IMR-90 (cell line): Measurements from ENCODE around the gene HYKK. TPM values are rescaled to one million over a fixed set of nuclear protein-coding genes. Genes with fewer than 3 reads are reported as not detected.

ENCODE experiments used
- ATAC-seq: fragments of 200-7000 bp; cut with Tn5 transposase; 2 replicates; pipeline ENCODE4 v1.9.1; 2020; ENCODE audit warnings: low read depth, mild to moderate bottlenecking, moderate library complexity
- BruUV-seq: library from RNA; stranded (reverse); fragments of 400-500 nt; replicated peaks from 2 replicates; lab custom pipeline; 2021; lab: Mats Ljungman, UMichigan
- CTCF ChIA-PET: fragments of 300-600 bp; formaldehyde crosslinking; extraction: SDS; loops from one replicate; lab custom pipeline; 2021; ENCODE audit warnings: antibody characterized with exemption; lab: Yijun Ruan, JAX
- POLR2A ChIA-PET: fragments of 300-600 bp; sonication (Branson Sonifier 250); formaldehyde crosslinking; loops from one replicate; lab custom pipeline; 2022; ENCODE audit warnings: antibody characterized with exemption; ENCODE audit not compliant: unreplicated experiment; lab: Charles Lee
- DNase-seq: peaks from one replicate; pipeline ENCODE4 v3.0.0; 2013
- H2AFZ ChIP-seq: replicated peaks from 2 replicates; pipeline ENCODE3; 2013; ENCODE audit warnings: low read length, mild to moderate bottlenecking; ENCODE audit not compliant: poor library complexity
- H2AK5ac ChIP-seq: 2 replicates; pipeline ENCODE4 v1.6.1; 2013; ENCODE audit warnings: low read depth, low read length, inconsistent platforms
- H2AK9ac ChIP-seq: replicated peaks from 2 replicates; pipeline ENCODE3; 2013; ENCODE audit warnings: mild to moderate bottlenecking, low read depth, low read length, moderate library complexity; ENCODE audit not compliant: poor library complexity
- H2BK120ac ChIP-seq: 2 replicates; pipeline ENCODE4 v1.6.1; 2013; ENCODE audit warnings: low read depth, low read length, inconsistent platforms
- H2BK15ac ChIP-seq: 3 replicates; pipeline ENCODE4 v1.6.1; 2013; ENCODE audit warnings: low read depth, low read length, inconsistent platforms
- H2BK20ac ChIP-seq: 2 replicates; pipeline ENCODE4 v1.6.1; 2013; ENCODE audit warnings: low read depth, mild to moderate bottlenecking, inconsistent platforms, low read length, moderate library complexity
- H2BK5ac ChIP-seq: 2 replicates; pipeline ENCODE4 v1.6.1; 2013; ENCODE audit warnings: mild to moderate bottlenecking, low read depth, low read length, inconsistent platforms; ENCODE audit not compliant: poor library complexity, severe bottlenecking
- H3K14ac ChIP-seq: replicated peaks from 2 replicates; pipeline ENCODE4 v1.6.1; 2013; ENCODE audit warnings: low read depth, low read length, inconsistent platforms
- H3K18ac ChIP-seq: 2 replicates; pipeline ENCODE4 v1.6.1; 2013; ENCODE audit warnings: low read depth, low read length, control low read depth
- H3K23ac ChIP-seq: 2 replicates; pipeline ENCODE4 v1.6.1; 2013; ENCODE audit warnings: low read depth, low read length, inconsistent platforms
- H3K27ac ChIP-seq: 2 replicates; pipeline ENCODE4 v1.5.1; 2013; ENCODE audit warnings: mild to moderate bottlenecking, control low read depth, low read length; ENCODE audit not compliant: insufficient read depth
- H3K27me3 ChIP-seq: 2 replicates; pipeline ENCODE4 v1.6.1; 2013; ENCODE audit warnings: low read length; ENCODE audit not compliant: control insufficient read depth, insufficient read depth
- H3K36me3 ChIP-seq: 2 replicates; pipeline ENCODE4 v1.6.1; 2013; ENCODE audit warnings: low read length, mixed read lengths; ENCODE audit not compliant: control insufficient read depth, insufficient read depth
- H3K4ac ChIP-seq: 2 replicates; pipeline ENCODE4 v1.6.1; 2013; ENCODE audit warnings: low read depth, low read length, inconsistent platforms
- H3K4me1 ChIP-seq: 2 replicates; pipeline ENCODE4 v1.6.1; 2013; ENCODE audit warnings: low read length, mixed read lengths; ENCODE audit not compliant: control insufficient read depth, insufficient read depth
- H3K4me2 ChIP-seq: 2 replicates; pipeline ENCODE4 v1.6.1; 2013; ENCODE audit warnings: low read depth, mild to moderate bottlenecking, control low read depth, low read length, moderate library complexity
- H3K4me3 ChIP-seq: 2 replicates; pipeline ENCODE4 v1.5.1; 2013; ENCODE audit warnings: low read depth, mild to moderate bottlenecking, control low read depth, low read length, moderate library complexity; ENCODE audit not compliant: insufficient read depth
- H3K56ac ChIP-seq: 2 replicates; pipeline ENCODE4 v1.6.1; 2013; ENCODE audit warnings: low read length, inconsistent platforms; ENCODE audit not compliant: insufficient read depth; ENCODE audit errors: extremely low read depth
- H3K79me1 ChIP-seq, 2 experiments: 2 replicates each; pipeline ENCODE4 v1.6.1; 2013; ENCODE audit warnings: low read length in 2 of 2, inconsistent platforms in 1 of 2, low read depth in 1 of 2
- H3K9ac ChIP-seq: 2 replicates; pipeline ENCODE4 v1.6.1; 2013; ENCODE audit warnings: low read depth, low read length, control low read depth
- H3K9me1 ChIP-seq: 2 replicates; pipeline ENCODE4 v1.6.1; 2013; ENCODE audit warnings: low read length, inconsistent platforms; ENCODE audit not compliant: insufficient read depth
- H3K9me3 ChIP-seq: 2 replicates; pipeline ENCODE4 v1.6.1; 2013; ENCODE audit warnings: low read length; ENCODE audit not compliant: control insufficient read depth, insufficient read depth
- H4K20me1 ChIP-seq: 2 replicates; pipeline ENCODE4 v1.6.1; 2013; ENCODE audit warnings: low read length, inconsistent platforms; ENCODE audit not compliant: insufficient read depth
- H4K5ac ChIP-seq: 2 replicates; pipeline ENCODE4 v1.6.1; 2013; ENCODE audit warnings: mild to moderate bottlenecking, low read depth, low read length, control low read depth
- H4K8ac ChIP-seq, 2 experiments: 2 replicates each; pipeline ENCODE4 v1.6.1; 2013; ENCODE audit warnings: low read depth in 2 of 2, low read length in 2 of 2, control low read depth in 1 of 2, inconsistent platforms in 1 of 2
- H4K91ac ChIP-seq: 2 replicates; pipeline ENCODE4 v1.6.1; 2013; ENCODE audit warnings: low read depth, low read length, inconsistent platforms; ENCODE audit not compliant: insufficient read depth
- CEBPB ChIP-seq: IDR thresholded peaks from 2 replicates; pipeline ENCODE4 v1.6.1; 2012; ENCODE audit warnings: low read depth, low read length, improper control_type of control experiment
- CTCF ChIP-seq: conservative IDR thresholded peaks from 2 replicates; pipeline ENCODE4 v1.5.1; 2012; ENCODE audit warnings: mild to moderate bottlenecking, low read depth, low read length, improper control_type of control experiment
- FOS ChIP-seq: fragments of 150-350 bp; IDR thresholded peaks from 2 replicates; pipeline ENCODE4 v1.6.1; 2016; ENCODE audit warnings: low read depth, low read length
- MAZ ChIP-seq: IDR thresholded peaks from 2 replicates; pipeline ENCODE4 v1.6.1; 2012; ENCODE audit warnings: low read depth, mild to moderate bottlenecking, low read length, improper control_type of control experiment, moderate library complexity, borderline replicate concordance
- WGBS, 2 experiments: methylation state at CpG; one replicate each; pipeline versions ENCODE4 v1.1.5 to v1.1.7; 2013; ENCODE audit warnings: missing lambda C conversion rate in 2 of 2; ENCODE audit not compliant: insufficient read length in 1 of 2; ENCODE audit errors: extremely low coverage in 2 of 2; 5-methylcytosine and 5-hydroxymethylcytosine counted together
- dilution Hi-C: fragments of 300-500 bp; cut with HindIII; formaldehyde crosslinking; loops from one replicate; pipeline ENCODE4 v1.14.3; 2018; ENCODE audit warnings: low sequenced_read_pairs; ENCODE audit not compliant: unreplicated experiment
- in situ Hi-C: fragments of 300-500 bp; cut with MboI; formaldehyde crosslinking; loops from 3 replicates; pipeline ENCODE4 v1.14.3; 2019; ENCODE audit warnings: low sequenced_read_pairs, inconsistent platforms, mixed read lengths
- intact Hi-C: fragments of 100-400 bp; cut with micrococcal nuclease; formaldehyde crosslinking; loops from 2 replicates; pipeline ENCODE4 v1.10.0; 2022
- polyA plus RNA-seq, 3 experiments: library from polyadenylated mRNA; depleted of rRNA; stranded (reverse); fragments of >200 nt; gene quantifications; 2 replicates each; pipeline ENCODE4 v1.2.3, GENCODE V29; 2012; ENCODE audit warnings: low replicate concordance in 1 of 3
- total RNA-seq: library from RNA; depleted of rRNA; stranded (reverse); fragments of >200 nt; gene quantifications from 2 replicates; pipeline ENCODE4 v1.2.3, GENCODE V29; 2012

The HYKK gene
- total and polyA plus RNA-seq, 2 of the 4 experiments (the other 2 are of a cell fraction), result 3.8 to 5.6 TPM

GRCh38 chr15:78524230-78524629 lies 16.9 kb downstream of the HYKK start:
- Histone ChIP-seq H2AK9ac (no peak overlapping the region), H4K8ac (no peak overlapping the region), H2BK20ac (no peak overlapping the region), H4K91ac (no peak overlapping the region), H4K5ac (no peak overlapping the region), H2AFZ (no peak overlapping the region), H2BK5ac (no peak overlapping the region), H3K79me1 (no peaks in the 10 kb centered on the region), H4K20me1 (no peaks in the 10 kb centered on the region), H3K4me2 (no peak overlapping the region), H3K18ac (no peak overlapping the region), H3K9ac (no peak overlapping the region), H3K56ac (no peak overlapping the region), H3K27ac (no peak overlapping the region), H2BK15ac (no peak overlapping the region), H2AK5ac (no peak overlapping the region), H2BK120ac (no peak overlapping the region), H3K4me3 (no peak overlapping the region), H3K4ac (no peak overlapping the region), H3K9me1 (no peaks in the 10 kb centered on the region), H3K4me1 (no peaks in the 10 kb centered on the region), H3K27me3 (no peaks in the 10 kb centered on the region), H3K14ac (no peak overlapping the region), H3K36me3 (no peaks in the 10 kb centered on the region), H3K9me3 (no peaks in the 10 kb centered on the region), H3K23ac (no peak overlapping the region)
- no TSS peak for BruUV-seq
- CTCF ChIA-PET, result no interaction called here
- intact Hi-C loops, result no loop called here
- no peak for DNase-seq
- in situ Hi-C loops, result no loop called here
- 70% methylated on average over 2 of the region's 5 CpGs; no CpG with 5 or more reads in 1 of the 2 experiments for WGBS, 2 experiments
- TF ChIP-seq CEBPB (no peak), MAZ (no peak), CTCF (no peak), FOS (no peak)
- dilution Hi-C loops, result no loop called here
- POLR2A ChIA-PET, result no interaction called here
- no peak for ATAC-seq
